ENCODE measurements around the gene EXD2.

DNA sequence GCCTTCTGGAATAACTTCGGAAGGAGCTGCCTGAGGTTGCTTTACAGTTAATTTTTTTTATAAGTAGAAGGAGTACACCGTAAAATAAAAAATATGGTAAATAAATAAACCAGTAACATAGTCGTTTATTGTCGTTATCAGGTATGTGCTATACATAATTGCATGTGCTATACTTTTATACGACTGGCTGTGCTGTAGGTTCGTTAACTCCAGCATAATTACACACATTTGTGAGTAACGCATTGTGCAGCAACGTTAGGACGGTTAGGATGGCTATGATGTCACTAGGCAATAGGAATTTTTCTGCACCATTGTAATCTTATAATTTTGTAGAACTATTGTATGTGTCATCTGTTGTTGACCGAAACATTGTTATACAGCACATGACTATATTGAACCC lies 8.5 kb downstream of the EXD2 start:
- TF ChIP-seq, protein P1, sequence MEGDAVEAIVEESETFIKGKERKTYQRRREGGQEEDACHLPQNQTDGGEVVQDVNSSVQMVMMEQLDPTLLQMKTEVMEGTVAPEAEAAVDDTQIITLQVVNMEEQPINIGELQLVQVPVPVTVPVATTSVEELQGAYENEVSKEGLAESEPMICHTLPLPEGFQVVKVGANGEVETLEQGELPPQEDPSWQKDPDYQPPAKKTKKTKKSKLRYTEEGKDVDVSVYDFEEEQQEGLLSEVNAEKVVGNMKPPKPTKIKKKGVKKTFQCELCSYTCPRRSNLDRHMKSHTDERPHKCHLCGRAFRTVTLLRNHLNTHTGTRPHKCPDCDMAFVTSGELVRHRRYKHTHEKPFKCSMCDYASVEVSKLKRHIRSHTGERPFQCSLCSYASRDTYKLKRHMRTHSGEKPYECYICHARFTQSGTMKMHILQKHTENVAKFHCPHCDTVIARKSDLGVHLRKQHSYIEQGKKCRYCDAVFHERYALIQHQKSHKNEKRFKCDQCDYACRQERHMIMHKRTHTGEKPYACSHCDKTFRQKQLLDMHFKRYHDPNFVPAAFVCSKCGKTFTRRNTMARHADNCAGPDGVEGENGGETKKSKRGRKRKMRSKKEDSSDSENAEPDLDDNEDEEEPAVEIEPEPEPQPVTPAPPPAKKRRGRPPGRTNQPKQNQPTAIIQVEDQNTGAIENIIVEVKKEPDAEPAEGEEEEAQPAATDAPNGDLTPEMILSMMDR (IDR thresholded peaks at IDR 0.05): no peak
- TF ChIP-seq POLR2A (IDR thresholded peaks at IDR 0.05): no peak

Measured in uterus (tissue), 2 donors.